DND-41 (cell line): ENCODE measurements around the gene TRIM9.

Source experiments
- ATAC-seq: fragments of 200-7000 bp; cut with Tn5 transposase; 3 replicates; pipeline ENCODE4 v1.9.1; 2021; ENCODE audit warnings: low read depth; ENCODE audit not compliant: insufficient read depth
- DNase-seq: peaks from one replicate; pipeline ENCODE4 v3.0.0-alpha.2; 2020
- H2AFZ ChIP-seq: 2 replicates; pipeline ENCODE4 v1.6.0; 2012; ENCODE audit warnings: low read depth, low read length
- H3K27ac ChIP-seq: 2 replicates; pipeline ENCODE4 v1.5.1; 2012; ENCODE audit warnings: low read length, inconsistent platforms
- H3K27me3 ChIP-seq: fragments of 200-600 bp; sonication (generic); 2 replicates; pipeline ENCODE4 v1.6.0; 2012; ENCODE audit warnings: low read length, mild to moderate bottlenecking, inconsistent platforms; ENCODE audit not compliant: insufficient read depth, poor library complexity
- H3K36me3 ChIP-seq: 2 replicates; pipeline ENCODE4 v1.5.1; 2012; ENCODE audit warnings: low read length, inconsistent platforms; ENCODE audit not compliant: insufficient read depth
- H3K4me1 ChIP-seq: 2 replicates; pipeline ENCODE4 v1.5.1; 2012; ENCODE audit warnings: mild to moderate bottlenecking, low read length; ENCODE audit not compliant: insufficient read depth
- H3K4me2 ChIP-seq: 2 replicates; pipeline ENCODE4 v1.6.0; 2012; ENCODE audit warnings: mild to moderate bottlenecking, moderate library complexity, low read length, inconsistent platforms; ENCODE audit not compliant: insufficient read depth
- H3K4me3 ChIP-seq, 2 experiments: fragments of 200-600 bp in 1 of 2; shearing (Covaris generic) in 1 of 2; 2 replicates each; pipeline ENCODE4 v1.5.1; 2012 to 2016; ENCODE audit warnings: inconsistent platforms in 2 of 2, low read length in 2 of 2, mild to moderate bottlenecking in 2 of 2, low read depth in 1 of 2, moderate library complexity in 1 of 2
- H3K79me2 ChIP-seq: 2 replicates; pipeline ENCODE4 v1.6.0; 2012; ENCODE audit warnings: low read length, inconsistent platforms; ENCODE audit not compliant: insufficient read depth
- H3K9ac ChIP-seq: 2 replicates; pipeline ENCODE4 v1.6.0; 2012; ENCODE audit warnings: low read depth, mild to moderate bottlenecking, inconsistent platforms, low read length, moderate library complexity
- H3K9me3 ChIP-seq: 2 replicates; pipeline ENCODE4 v1.5.1; 2012; ENCODE audit warnings: low read length, moderate library complexity, mild to moderate bottlenecking, inconsistent platforms; ENCODE audit not compliant: insufficient read depth, severe bottlenecking
- H4K20me1 ChIP-seq: 2 replicates; pipeline ENCODE4 v1.6.0; 2012; ENCODE audit warnings: low read length; ENCODE audit not compliant: insufficient read depth
- CTCF ChIP-seq: IDR thresholded peaks from 2 replicates; pipeline ENCODE4 v1.5.1; 2012; ENCODE audit warnings: borderline replicate concordance, low read length, moderate library complexity, mild to moderate bottlenecking; ENCODE audit not compliant: poor library complexity, severe bottlenecking; ENCODE audit errors: extremely low read depth
- EZH2 ChIP-seq: IDR thresholded peaks from 3 replicates; pipeline ENCODE4 v1.6.1; 2012; ENCODE audit warnings: borderline replicate concordance, low read depth, mild to moderate bottlenecking, moderate library complexity, low read length, inconsistent platforms; ENCODE audit not compliant: severe bottlenecking

TRIM9 gene

GRCh38 chr14:51004801-51005526 lies 89.9 kb downstream of the TRIM9 start:
- no peak overlapping the region for H3K27ac ChIP-seq
- H3K27me3 ChIP-seq, result no peaks in the 10 kb centered on the region
- ATAC-seq (no peak), DNase-seq (no peak)
- peaks cover 10% of the 10 kb centered on the region for H3K36me3 ChIP-seq
- TF ChIP-seq CTCF (no peak), EZH2 (no peak)
- no peaks in the 10 kb centered on the region for H3K4me1 ChIP-seq
- no peak overlapping the region for H3K4me3 ChIP-seq
- no peaks in the 10 kb centered on the region for H3K9me3 ChIP-seq
- H3K4me2 ChIP-seq, result no peak overlapping the region
- no peaks in the 10 kb centered on the region for H4K20me1 ChIP-seq
- H3K79me2 ChIP-seq, result no peaks in the 10 kb centered on the region
- H3K9ac ChIP-seq, result no peak overlapping the region
- H2AFZ ChIP-seq, result no peak overlapping the region

GRCh38 chr14:51004352-51004800 lies 90.5 kb downstream of the TRIM9 start:
- H3K4me2 ChIP-seq, result no peak overlapping the region
- ATAC-seq (no peak), DNase-seq (no peak)
- no peaks in the 10 kb centered on the region for H3K9me3 ChIP-seq
- no peak overlapping the region for H3K4me3 ChIP-seq
- no peak overlapping the region for H3K27ac ChIP-seq
- no peak overlapping the region for H3K9ac ChIP-seq
- H3K4me1 ChIP-seq, result no peaks in the 10 kb centered on the region
- H3K27me3 ChIP-seq, result no peaks in the 10 kb centered on the region
- TF ChIP-seq CTCF (no peak), EZH2 (no peak)
- no peak overlapping the region for H2AFZ ChIP-seq
- no peaks in the 10 kb centered on the region for H3K79me2 ChIP-seq
- no peaks in the 10 kb centered on the region for H4K20me1 ChIP-seq
- H3K36me3 ChIP-seq, result peaks cover 10% of the 10 kb centered on the region

GRCh38 chr14:51002406-51002999 lies 92.4 kb downstream of the TRIM9 start:
- Histone ChIP-seq H3K27ac (no peak overlapping the region), H3K4me1 (no peaks in the 10 kb centered on the region), H3K27me3 (no peaks in the 10 kb centered on the region), H3K9me3 (no peaks in the 10 kb centered on the region), H3K4me3 (no peak overlapping the region), H3K9ac (no peak overlapping the region), H2AFZ (no peak overlapping the region), H3K79me2 (no peaks in the 10 kb centered on the region), H3K4me2 (no peak overlapping the region), H4K20me1 (no peaks in the 10 kb centered on the region), H3K36me3 (peaks cover 19% of the 10 kb centered on the region)
- DNase-seq (no peak), ATAC-seq (no peak)
- TF ChIP-seq EZH2, result no peak
- no peak for TF ChIP-seq CTCF
